Non-pigmented ciliary epithelial cell (primary cell): ENCODE data around the gene PIRT.
A peak's percentile ranks its signal among the peaks of the same experiment; 100 is the strongest.
"Not testable (repeated sequence)": the region's sequence is repeated elsewhere in the genome, so short reads cannot be mapped to it uniquely, and the experiment has no call there.

Source experiments
- DNase-seq: peaks from one replicate; pipeline ENCODE4 v3.0.0-alpha.2; 2010; ENCODE audit warnings: low read depth

Gene PIRT

DNA sequence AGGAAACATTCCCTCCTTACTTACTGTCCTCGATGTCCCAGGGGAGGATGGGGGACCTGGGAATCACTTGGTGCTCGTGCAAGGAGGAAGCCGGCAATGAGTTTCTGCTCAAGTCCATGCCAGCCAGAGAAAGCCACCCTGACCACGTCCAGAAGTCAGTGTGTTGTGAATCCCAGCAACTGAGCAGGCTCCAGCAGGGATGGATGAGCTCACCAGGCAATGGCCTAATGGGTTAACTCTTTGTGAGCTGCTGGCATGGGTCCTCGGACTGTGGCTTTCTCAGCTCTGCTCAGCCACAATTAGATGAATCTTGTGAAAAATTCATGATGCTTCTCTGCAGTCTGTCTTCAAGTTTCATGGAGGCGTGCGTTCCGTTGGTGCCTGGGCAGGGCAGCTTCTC lies at the start of gene PIRT:
PIRT (minus strand) TSS at position 167 of the 400 bp plus-strand sequence. CDS start 12,442 bp downstream, outside the sequence.
- no peak for DNase-seq

DNA sequence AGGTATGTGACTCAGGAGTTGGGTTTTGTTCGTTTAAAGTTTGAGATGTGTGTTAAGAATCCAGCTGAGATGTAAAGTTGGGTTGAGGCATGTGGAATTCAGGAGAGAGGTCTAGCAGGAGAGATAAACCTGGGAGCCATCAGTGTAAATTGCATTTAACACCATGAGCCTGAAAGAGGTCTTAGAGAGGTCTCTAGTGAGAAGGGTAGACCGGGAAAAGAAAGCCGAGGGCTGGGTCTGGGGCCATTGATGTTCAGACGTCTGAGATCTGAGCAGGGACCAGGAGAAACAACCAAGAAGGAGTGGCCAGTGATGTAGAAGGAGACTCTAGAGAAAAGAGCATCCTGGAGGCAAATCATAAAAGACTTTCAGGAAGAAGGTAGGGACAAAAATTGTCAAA lies 44.1 kb upstream of the PIRT start:
- DNase-seq = no peak

DNA sequence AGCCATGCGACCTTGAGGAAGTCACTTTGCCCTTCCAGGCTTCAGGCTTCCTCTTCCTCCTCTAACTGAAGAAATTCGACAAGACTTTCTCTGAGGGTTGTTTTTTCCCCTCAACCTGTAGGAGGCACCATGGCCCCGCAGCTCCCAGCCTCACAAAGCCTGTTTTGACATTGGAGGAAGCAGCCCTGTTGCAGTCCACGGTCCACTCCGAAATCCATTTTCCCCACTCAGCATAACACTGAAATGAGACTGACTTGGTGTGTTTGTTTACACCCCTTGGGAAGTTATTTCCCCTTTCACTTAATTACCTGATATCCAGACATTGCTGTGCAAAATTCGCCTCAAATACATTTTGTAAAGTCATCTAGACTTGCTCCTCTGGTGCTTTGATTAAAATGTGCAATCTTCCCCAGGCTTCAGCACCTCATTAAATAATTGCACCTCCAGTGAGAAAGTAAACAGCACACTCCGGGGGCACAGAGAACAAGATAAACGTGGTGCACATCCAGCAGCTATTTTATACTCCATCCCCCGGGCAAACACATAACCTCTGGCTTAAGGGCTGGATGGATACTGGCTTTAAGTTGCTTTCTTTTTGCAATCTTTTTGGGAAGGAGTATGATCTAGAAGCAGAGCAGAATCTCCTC lies 41.4 kb upstream of the PIRT start:
- DNase-seq = no peak

DNA sequence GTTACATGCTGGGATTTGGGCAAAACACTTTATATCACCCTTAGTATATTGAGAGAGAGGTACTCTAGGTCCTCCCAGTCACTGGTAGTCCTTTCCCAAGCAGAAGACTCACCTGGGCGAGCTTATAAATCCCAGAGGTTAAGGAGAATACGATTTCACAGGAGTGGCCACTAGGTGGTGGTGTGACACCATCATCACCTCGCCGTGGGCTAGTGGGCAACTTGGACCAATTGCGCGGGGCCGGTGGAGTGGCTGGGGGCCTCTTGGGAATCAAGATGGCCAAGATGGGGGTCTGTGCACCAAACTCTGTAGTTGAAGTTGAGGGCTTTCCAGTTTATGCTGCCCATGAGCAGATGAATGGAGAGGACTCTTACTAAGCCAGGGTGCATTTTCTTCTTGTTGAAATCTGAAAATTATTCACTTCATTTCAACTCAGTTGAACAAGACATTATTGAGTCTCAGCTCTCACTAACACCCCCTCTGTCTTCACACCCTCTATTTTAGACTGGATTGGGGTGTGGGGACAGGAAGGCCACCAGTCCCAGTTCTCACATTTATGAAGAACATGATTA lies 38.2 kb upstream of the PIRT start:
- DNase-seq = no peak

DNA sequence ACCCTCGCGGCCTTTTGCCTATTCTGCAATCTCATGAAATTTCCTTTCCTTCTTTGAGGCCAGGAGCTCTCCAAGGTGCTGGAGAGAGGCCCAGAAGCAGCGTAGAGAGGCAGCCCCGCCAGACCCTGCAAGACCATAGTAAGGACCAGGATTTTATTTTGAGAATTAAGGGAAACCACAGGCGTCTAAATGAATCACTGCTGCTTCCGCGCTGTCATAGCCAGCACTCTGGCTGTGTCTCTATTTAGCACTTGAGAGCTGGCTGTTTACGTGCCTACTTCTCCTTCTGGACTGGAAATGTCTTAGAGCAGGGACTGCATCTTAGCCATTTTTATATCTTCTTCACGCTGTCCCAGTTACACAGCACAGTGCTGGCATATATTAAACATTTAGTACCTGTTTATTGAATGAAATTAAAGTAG lies 37.6 kb upstream of the PIRT start:
- no peak for DNase-seq

DNA sequence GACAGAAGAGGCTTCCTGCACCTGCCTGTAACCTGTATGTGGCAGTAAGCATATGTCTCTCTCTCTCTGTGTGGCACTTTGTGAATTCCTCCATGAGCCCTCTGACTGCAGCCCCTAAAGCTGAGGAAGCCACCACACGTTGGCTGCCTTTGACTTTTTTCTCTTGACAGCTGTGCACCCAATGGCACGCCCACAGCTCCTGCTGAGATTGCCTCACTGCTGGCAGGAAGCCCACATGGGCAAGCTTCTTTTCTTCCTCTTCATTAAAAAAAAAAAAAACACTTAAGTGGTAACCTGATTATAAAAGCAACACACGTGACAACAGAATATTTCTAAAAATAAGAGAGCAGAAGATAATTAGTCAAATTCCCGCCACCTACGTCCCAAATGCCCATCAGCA lies 34.0 kb upstream of the PIRT start:
- DNase-seq = no peak

DNA sequence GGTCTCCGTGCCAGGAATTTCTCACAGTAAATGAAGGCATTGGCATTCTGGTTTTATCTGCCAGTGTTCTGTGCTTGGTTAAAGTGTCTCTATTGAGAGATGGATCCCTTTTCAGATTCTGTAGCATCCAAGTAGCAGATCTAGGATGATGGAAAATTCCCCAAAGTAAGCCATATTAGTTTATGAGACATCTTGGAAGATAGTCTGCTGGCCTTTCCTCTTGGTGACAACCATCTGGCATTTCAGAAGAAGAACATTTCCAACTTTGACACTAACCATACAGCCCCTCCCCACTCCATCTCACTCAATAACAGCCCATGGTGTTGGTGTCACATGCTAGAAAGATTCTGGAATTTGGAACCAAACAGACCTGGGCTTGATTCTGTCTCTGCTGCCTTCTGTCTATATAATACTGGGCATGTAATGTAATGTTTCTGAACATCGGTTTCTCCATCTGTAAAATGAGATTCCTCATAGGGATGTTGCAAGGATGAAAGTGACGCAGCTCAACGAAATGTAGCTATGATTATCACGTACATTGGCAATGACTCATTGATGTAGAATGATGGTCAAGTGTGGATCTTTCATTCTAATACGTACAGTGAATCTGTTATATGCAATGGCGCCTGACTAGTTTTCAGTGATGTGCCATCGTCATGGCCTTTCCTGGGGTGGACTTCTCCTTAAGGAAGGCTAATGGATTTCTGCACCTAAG lies 32.6 kb upstream of the PIRT start:
- DNase-seq = no peak

DNA sequence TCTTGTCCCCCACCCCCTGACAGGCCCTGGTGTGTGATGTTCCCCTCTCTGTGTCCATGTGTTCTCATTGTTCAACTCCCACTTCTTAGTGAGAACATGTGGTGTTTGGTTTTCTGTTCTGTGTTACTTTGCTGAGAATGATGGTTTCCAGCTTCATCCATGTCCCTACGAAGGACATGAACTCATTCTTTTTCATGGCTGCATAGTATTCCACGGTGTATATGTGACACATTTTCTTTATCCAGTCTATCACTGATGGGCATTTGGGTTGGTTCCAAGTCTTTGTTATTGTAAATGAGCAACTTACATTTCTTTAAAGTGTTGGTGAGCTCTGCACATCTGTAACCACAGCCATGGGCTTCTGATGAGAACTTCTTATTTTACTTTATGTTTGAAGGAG lies 30.9 kb upstream of the PIRT start:
- DNase-seq = not testable (repeated sequence)

DNA sequence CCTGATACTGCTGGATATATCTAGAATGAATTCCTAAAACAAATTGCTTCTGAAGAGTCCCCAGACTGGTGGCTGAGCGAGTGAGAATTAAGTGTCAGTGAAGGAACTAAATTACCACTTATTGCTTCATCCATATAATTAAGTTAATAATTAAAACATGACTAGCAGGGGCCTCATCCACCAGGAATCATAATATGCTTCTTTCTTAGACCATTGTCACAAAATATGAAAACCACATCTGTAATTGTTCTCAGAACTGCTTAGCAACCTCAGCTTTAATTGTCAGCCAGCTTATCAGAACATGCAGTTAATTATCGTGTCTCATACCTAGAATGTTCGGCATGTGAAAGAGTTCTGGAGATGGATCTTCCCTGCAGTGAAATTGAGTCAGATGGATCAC lies 21.2 kb upstream of the PIRT start:
- no peak for DNase-seq

DNA sequence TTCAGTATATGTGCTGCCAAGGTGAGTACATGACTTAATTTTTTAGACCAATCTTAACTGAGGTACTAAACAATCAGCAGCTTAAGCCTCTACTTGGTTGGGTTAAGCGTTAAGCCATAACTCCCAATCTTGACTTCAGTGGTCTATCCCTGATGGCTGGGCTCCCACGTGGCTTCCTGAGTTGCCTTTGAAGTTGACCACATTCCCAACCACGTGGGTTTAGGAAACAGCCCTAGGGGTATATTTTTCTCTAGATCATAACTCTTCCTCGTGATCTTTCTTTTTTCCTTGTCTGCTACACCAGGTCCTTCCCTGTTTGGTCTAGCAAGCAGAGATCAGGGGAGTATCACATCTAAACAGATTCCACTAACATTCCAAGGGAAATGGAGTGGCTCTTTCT lies 20.1 kb upstream of the PIRT start:
- no peak for DNase-seq

DNA sequence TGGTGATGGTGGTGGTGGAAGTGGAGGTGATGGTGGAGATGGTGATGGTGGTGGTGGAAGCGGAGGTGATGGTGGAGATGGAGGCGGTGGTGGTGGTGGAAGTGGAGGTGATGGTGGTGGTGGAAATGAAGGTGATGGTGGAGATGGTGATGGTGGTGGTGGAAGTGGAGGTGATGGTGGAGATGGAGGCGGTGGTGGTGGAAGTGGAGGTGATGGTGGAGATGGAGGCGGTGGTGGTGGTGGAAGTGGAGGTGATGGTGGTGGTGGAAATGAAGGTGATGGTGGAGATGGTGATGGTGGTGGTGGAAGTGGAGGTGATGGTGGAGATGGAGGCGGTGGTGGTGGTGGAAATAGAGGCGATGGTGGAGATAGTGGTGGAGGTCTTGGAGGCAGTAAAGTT lies 8.7 kb upstream of the PIRT start:
- not testable (repeated sequence) for DNase-seq

DNA sequence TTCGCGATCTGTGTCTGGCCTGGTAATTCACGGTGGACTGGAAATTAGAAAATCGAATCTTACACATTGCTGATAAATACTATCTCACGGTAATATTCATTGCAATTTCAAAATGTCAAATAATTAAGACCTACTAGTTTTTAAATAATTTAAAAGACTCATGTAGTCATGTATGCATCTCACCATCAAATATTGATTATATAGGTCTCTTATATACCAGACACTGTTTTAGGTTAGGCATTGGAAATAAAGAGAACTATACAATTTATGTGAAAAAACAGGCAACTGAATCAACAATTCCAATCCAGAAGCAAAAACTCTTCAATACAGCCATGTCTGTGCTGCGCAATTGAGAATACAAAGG lies 7.5 kb upstream of the PIRT start:
- no peak for DNase-seq

DNA sequence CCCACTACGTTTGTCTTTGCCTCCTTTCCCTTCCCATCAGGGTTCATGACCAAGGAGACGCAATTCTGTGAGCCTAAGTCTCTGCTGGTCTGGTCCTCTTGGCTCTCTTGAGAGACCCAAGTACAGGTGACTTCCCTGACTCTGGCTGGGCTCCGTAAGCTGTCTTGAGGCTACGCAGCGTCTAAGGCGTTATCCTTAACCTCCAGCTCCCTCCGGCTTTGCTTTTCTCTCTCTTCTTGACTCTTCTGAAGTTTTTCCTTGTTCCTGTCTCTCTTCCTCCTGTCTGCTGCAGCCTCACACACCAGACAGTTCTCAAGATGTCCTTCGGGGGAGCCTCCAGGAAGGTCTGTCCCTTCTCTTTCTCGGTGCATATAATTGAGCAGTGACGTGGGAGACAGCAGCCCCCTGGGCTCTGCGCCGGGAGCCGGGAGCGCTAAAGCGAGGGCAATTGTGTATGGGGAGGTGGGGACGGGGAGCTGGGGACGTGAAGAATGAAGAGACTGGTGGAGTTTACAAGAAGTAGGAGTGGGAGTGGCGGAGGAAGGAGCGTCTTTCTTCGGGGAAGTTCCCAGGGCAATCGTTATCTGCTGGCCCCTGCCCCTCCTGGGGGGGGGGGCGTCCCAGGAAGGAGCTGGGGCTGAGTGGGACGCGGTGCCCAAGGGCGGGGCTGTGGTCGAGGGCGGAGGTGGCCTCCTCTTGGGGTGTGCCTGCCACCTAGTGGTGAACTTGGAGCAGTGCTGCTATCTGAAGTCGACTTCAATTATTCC lies 6.9 kb upstream of the PIRT start:
- peak; percentile 1 for DNase-seq

DNA sequence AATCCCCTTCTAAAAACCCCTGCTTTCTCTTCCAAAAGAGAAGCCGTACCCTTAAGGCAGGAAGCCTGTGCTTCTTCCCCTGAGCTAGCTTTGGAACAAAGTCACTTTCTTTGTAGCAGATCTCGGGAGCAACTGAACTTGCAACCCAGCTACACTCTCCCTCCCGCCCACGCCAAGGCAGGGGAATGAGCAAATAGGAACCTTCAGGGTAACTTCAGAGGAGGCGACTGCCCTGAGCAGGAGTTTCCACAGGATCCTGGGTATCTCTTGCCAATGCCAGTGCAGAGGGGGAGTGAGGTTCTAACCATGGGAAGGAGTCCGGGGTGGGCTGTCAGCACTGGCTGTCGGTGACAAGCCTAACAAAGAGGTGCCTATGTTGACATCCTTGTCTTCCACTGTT lies 5.9 kb upstream of the PIRT start:
- no peak for DNase-seq

DNA sequence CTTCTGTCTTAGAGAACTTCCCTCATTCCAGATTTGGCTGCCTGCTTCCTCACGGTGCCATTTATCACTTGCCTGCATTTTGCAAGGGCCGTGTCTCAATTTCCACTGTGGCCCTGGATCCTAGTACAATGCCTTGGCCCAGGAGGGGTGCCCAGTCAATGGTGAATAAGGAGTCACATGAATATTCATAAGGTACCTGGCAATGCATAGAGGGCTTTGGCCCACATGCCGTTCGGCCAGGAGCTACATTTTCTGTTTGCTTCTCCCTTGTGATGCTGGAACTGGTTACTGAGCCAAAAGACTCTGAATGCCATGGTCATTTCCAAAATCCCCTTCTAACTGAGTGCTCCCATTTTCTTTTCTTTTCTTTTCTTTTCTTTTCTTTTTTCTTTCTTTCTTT lies 4.8 kb upstream of the PIRT start:
- DNase-seq = no peak

DNA sequence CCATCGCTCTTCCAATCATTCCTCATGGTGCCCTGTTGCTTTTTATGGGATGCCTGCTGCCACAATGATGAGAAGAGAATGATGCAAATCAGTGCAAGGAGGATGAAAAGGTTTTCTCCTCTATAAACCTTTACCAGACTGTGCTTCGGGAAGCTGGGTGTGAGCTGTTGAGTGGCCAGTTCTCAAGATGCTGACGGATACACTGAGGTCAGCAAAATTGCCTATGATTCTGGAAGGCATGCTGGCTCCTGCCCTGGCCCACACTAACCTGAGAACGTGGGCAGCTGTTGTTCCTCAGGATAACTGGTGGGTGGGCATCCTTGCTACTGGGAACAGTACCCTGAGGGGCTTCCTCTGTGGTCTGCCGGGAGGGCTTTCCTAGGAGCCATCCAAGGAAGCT lies 795 bp upstream of the PIRT start:
- no peak for DNase-seq

DNA sequence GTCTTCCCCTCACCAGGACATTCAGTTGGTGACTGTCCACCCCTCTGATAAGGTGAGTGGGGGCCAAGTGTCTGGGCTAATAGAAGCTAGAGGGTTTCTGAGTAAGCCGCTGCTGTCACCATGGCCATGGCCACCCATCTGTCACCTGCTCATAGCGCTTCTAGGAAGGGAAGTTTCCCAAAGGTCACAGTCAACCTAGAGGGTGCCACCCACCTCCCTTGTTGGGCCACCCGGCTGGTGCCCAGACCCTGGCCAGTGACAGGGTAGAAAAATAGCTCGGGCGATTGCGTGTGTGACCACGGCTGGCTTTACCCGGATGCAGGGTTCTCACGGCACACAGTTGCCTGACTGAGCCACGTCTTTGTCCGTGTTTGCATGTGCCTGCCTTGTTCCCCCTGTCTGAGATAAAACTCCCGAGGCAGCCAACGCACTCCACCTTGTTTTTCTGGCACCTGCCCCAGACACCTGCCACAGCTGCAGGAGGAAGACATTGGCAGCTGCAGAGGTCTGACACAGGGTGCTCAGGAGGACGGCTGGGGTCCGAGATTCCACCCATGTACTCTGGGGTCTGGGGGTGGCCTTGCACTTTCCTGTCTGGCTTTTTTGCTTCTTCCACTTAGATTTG lies 809 bp downstream of the PIRT start:
- DNase-seq = no peak

DNA sequence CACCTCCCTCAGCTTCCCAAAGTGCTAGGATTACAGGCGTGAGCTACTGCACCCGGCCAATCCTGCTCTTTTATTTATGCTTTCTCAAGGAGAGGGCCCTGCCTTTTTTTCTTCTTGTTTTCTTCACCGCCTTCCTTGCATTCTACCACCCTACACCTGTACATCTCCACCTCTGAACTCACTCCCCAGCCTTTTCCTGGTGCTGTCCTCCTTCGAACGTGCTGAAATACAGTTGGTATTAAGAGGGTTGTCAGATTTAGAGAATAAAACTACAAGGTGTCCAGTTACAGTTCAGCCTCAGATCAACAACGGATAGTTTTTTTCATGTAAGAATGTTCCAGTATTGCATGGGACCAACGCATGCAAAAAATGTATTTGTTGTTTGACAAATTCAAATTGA lies 1.7 kb downstream of the PIRT start:
- DNase-seq = no peak

DNA sequence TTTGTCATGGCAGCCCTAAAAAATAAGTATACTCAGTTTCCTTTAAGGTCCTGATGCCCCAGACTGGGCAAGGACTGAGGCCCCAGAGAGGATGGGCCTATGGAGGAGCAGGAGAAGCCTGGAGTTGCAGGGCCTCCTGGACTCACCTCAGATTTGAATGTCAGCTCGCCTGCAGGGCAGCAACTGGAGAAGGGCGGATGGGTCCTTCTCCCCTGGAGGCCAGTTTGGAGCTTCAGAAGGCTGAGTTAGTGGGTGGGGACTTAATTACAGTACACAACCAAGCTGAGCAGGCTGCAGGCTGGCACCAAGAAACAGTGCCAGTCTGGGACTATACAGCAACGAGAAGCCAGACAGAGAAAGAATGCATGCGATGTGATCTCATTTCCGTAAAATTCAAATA lies 6.2 kb downstream of the PIRT start:
- no peak for DNase-seq

DNA sequence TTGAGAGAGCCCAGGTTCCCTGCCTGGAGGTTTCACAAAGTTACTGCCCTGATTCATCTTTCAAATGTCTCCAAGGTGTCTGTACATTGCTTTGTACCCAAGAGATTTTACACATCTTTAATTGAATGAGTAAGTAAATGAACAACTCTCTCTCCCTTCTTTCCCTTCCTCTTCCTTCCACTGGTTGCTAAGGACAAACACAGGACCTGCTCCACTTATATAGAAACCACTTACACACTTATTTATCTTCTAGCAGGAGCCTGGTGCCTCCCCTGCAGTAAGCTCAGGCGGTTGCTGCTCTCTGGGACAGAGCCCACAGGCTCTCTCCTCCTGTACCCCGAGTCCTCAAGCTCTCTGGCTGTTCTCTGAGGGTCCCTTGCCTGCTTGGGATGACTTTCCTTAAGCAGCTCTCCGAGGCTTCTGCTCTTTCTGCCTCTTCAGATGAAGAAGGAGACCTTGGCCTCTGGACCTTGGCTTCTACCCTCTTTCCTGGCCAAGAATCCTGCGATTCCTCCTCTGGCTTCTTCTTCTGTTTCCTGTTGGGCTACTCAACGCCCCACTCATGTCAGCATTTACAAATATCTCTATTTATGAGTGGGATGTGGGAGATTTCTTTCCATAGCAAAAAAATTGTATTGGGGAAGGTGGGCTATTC lies 9.9 kb downstream of the PIRT start:
- DNase-seq = no peak

DNA sequence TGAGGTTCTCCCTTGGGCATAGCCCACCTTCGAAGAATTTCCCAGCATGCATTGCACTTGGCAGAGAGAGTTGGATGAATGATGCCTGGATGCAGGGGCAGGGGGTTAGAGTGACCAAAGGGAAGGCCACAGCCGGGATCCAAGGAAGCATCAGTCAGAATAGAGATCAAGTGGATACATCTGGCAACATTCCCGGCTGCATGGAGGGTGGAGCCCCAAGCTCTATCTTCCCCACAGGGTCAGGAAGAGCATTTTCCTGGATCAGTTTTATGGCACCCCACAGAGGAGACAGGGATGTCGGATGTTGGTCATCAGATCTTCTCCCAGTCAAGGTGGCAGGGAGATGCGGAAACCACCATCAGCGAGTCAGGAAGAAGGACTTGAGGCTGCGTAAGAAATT lies 13.0 kb downstream of the PIRT start:
- DNase-seq = no peak

DNA sequence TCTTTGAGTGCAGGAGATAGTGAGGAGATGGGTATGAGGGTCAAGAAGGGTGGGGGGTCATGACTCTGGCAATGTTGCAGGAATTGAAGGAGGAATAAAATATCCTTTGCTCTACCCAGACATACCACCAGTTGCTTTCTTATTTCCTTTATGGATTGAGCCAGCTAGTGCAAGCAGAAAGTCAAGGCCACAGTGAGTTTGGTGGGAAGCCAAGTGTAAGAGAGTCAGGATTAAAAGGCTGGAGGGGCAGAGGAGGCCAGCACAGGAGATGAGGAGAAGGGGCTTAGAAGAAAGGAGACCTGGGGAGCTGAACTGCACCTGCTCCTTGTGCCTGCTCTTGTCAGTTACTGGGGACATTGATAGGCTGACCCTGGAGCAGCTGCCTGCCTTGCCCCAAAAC lies 16.1 kb downstream of the PIRT start:
- no peak for DNase-seq
